Spleen (tissue), 11 donors: Measurements from ENCODE around the gene CRYM. TPM values are rescaled to one million over a fixed set of nuclear protein-coding genes. Genes with fewer than 3 reads are reported as not detected.

Source experiments
- DNase-seq: peaks from one replicate; pipeline ENCODE4 v3.0.0-alpha.2; 2020
- H3K27ac ChIP-seq, 8 donors: fragments of 200-600 bp; sonication (generic) in 7 of 8; 1 replicate in 4 of 8; 2 replicates in 4 of 8; pipeline versions ENCODE4 v1.5.0 to v1.8.0; 2016 to 2021; ENCODE audit warnings: inconsistent platforms in 4 of 8, mild to moderate bottlenecking in 4 of 8, moderate library complexity in 1 of 8
- H3K27me3 ChIP-seq, 7 donors: fragments of 200-600 bp; sonication (generic) in 6 of 7; replicated peaks in 1 of 7; 1 replicate in 4 of 7; 2 replicates in 3 of 7; pipeline versions ENCODE4 v1.5.0 to v1.8.0; 2016 to 2021; ENCODE audit warnings: inconsistent platforms in 3 of 7, mild to moderate bottlenecking in 1 of 7
- H3K36me3 ChIP-seq, 6 donors: fragments of 200-600 bp; sonication (generic) in 5 of 6; 1 replicate in 4 of 6; 2 replicates in 2 of 6; pipeline versions ENCODE4 v1.5.0 to v1.8.0; 2016 to 2021; ENCODE audit warnings: inconsistent platforms in 2 of 6
- H3K4me1 ChIP-seq, 6 donors: fragments of 200-600 bp; sonication (generic) in 5 of 6; 1 replicate in 3 of 6; 2 replicates in 3 of 6; pipeline versions ENCODE4 v1.5.0 to v1.8.0; 2016 to 2021; ENCODE audit warnings: inconsistent platforms in 3 of 6
- H3K4me3 ChIP-seq, 8 donors: fragments of 200-600 bp; sonication (generic) in 7 of 8; 1 replicate in 4 of 8; 2 replicates in 4 of 8; pipeline versions ENCODE4 v1.5.0 to v1.8.0; 2016 to 2021; ENCODE audit warnings: inconsistent platforms in 4 of 8, mild to moderate bottlenecking in 4 of 8, moderate library complexity in 2 of 8
- H3K9me3 ChIP-seq, 8 donors: fragments of 200-600 bp; sonication (generic) in 7 of 8; 1 replicate in 4 of 8; 2 replicates in 4 of 8; pipeline versions ENCODE4 v1.5.0 to v1.8.0; 2016 to 2021; ENCODE audit warnings: inconsistent platforms in 4 of 8
- CTCF ChIP-seq, 11 experiments: fragments of 200-600 bp in 7 of 11; fragments of 450-650 bp in 4 of 11; sonication (generic) in 4 of 11; IDR thresholded peaks in 8 of 11; conservative IDR thresholded peaks in 3 of 11; 1 replicate in 7 of 11; 2 replicates in 4 of 11; pipeline versions ENCODE4 v1.4.0 to v1.8.0; 2016 to 2021; ENCODE audit warnings: antibody characterized with exemption in 11 of 11, inconsistent platforms in 4 of 11, mild to moderate bottlenecking in 1 of 11
- POLR2A ChIP-seq, 3 donors: fragments of 450-650 bp; IDR thresholded peaks; one replicate each; pipeline ENCODE4 v1.5.1; 2017; ENCODE audit warnings: antibody characterized with exemption in 3 of 3, mild to moderate bottlenecking in 1 of 3
- POLR2AphosphoS5 ChIP-seq, 3 donors: sonication (generic); formaldehyde crosslinking; IDR thresholded peaks; one replicate each; pipeline ENCODE4 v1.5.1; 2017; ENCODE audit warnings: antibody characterized with exemption in 3 of 3
- WGBS, 5 donors: extraction: QIAGEN DNeasy Blood & Tissue Kit in 3 of 5; methylation state at CpG; one replicate each; pipeline versions ENCODE4 v1.1.5 to v1.1.7; 2013 to 2018; 5-methylcytosine and 5-hydroxymethylcytosine counted together
- intact Hi-C: fragments of 100-400 bp; cut with DNase I; formaldehyde crosslinking; loops from one replicate; pipeline ENCODE4 v1.15.0; 2023; ENCODE audit warnings: low total_unique reads
- polyA plus RNA-seq, 3 donors: library from polyadenylated mRNA; stranded (reverse); fragments of 200-250 nt; gene quantifications; one replicate each; pipeline ENCODE4 v1.2.1, GENCODE V29; 2013
- total RNA-seq, 7 donors: library from RNA; depleted of rRNA in 3 of 7; stranded (reverse); fragments of >200 nt in 3 of 7; fragmentation: NEBNext Ultra II Directional in 4 of 7; extraction: Animal tissue kit (Norgen Biotek cat#: 25700) in 4 of 7; gene quantifications; one replicate each; pipeline versions ENCODE4 v1.1.0 to v1.2.1, GENCODE V29; 2016 to 2021
- donor health status: healthy with polysubstance abuse.
- donor health status: DM: no; HTN: no; CAD: no; lungs with moderate emphysema.
- donor health status: DM: no; HTN: no; CAD: no.
- donor health status: Bipolar disorder and iron deficiency.
- donor health status: healthy.
- donor health status: DM: no; HTN: no; CAD: no.
- donor health status: DM: yes; HTN: yes; CAD: no.

CRYM gene
- total and polyA plus RNA-seq, 10 donors, result 0.22 to 1.5 (median 0.50) TPM; not detected in 3

GRCh38 chr16:21235199-21235585 is 42.9 kb downstream of the CRYM start:
- Histone ChIP-seq H3K27ac (no peak overlapping the region), H3K36me3 (no peaks in the 10 kb centered on the region), H3K27me3 (peaks cover 0 to 20% (median 3%) of the 10 kb centered on the region in 7 donors), H3K4me1 (no peaks in the 10 kb centered on the region), H3K4me3 (no peak overlapping the region), H3K9me3 (no peaks in the 10 kb centered on the region)
- no peak for DNase-seq
- intact Hi-C loops, result no loop called here
- 69 to 82% (median 79%) methylated on average over 3 of the region's 3 CpGs for WGBS, 5 donors
- TF ChIP-seq POLR2AphosphoS5 (IDR thresholded peaks at IDR 0.05) (no peak), CTCF (IDR thresholded peaks at IDR 0.05 in 8 of 11, conservative IDR thresholded peaks at IDR 0.05 in 3 of 11) (no peak), POLR2A (IDR thresholded peaks at IDR 0.05) (no peak)

- Histone ChIP-seq H3K27ac (no peak within 1 kb of the TSS), H3K36me3 (no peaks in the 10 kb centered on the region), H3K27me3 (peaks cover 0 to 20% (median 3%) of the 10 kb centered on the region in 7 donors), H3K4me1 (no peaks in the 10 kb centered on the region), H3K4me3 (no peak within 1 kb of the TSS), H3K9me3 (no peaks in the 10 kb centered on the region)
- TF ChIP-seq POLR2A (IDR thresholded peaks at IDR 0.05) (no peak), POLR2AphosphoS5 (IDR thresholded peaks at IDR 0.05) (no peak), CTCF (IDR thresholded peaks at IDR 0.05 in 8 of 11, conservative IDR thresholded peaks at IDR 0.05 in 3 of 11) (no peak)
- WGBS, 5 donors, result 88 to 91% (median 89%) methylated on average over 11 of the region's 11 CpGs
- intact Hi-C loops, result no loop called here
- no peak for DNase-seq
Measured at GRCh38 chr16:21233521-21234150, 44.5 kb downstream of the CRYM start, which contains the start of gene ANKS4B. Gene ANKS4B (plus strand): TSS chr16:21233699. CDS start chr16:21233738, 39 bp downstream.

- 76 to 98% (median 94%) methylated on average over 1 of the region's 1 CpG for WGBS, 5 donors
- DNase-seq, result no peak
- no peak for TF ChIP-seq POLR2AphosphoS5 (IDR thresholded peaks at IDR 0.05)
- TF ChIP-seq POLR2A (IDR thresholded peaks at IDR 0.05), result no peak
- TF ChIP-seq CTCF (IDR thresholded peaks at IDR 0.05 in 8 of 11, conservative IDR thresholded peaks at IDR 0.05 in 3 of 11), result no peak
- intact Hi-C loops, result no loop called here
- Histone ChIP-seq H3K4me1 (no peaks in the 10 kb centered on the region), H3K9me3 (no peaks in the 10 kb centered on the region), H3K27me3 (peaks cover 0 to 20% (median 3%) of the 10 kb centered on the region in 7 donors), H3K27ac (no peak overlapping the region), H3K4me3 (no peak overlapping the region), H3K36me3 (no peaks in the 10 kb centered on the region)
Measured at GRCh38 chr16:21233045-21233520, 45.0 kb downstream of the CRYM start.

- no peaks in the 10 kb centered on the region for H3K36me3 ChIP-seq
- no peaks in the 10 kb centered on the region for H3K9me3 ChIP-seq
- no peak for DNase-seq
- peaks cover 0 to 22% (median 3%) of the 10 kb centered on the region in 7 donors for H3K27me3 ChIP-seq
- intact Hi-C loops, result no loop called here
- WGBS, 5 donors, result 22 to 71% (median 52%) methylated on average over 2 of the region's 2 CpGs
- H3K4me1 ChIP-seq, result no peaks in the 10 kb centered on the region
- H3K27ac ChIP-seq, result no peak overlapping the region
- TF ChIP-seq POLR2A (IDR thresholded peaks at IDR 0.05) (no peak), CTCF (IDR thresholded peaks at IDR 0.05 in 8 of 11, conservative IDR thresholded peaks at IDR 0.05 in 3 of 11) (no peak), POLR2AphosphoS5 (IDR thresholded peaks at IDR 0.05) (no peak)
- H3K4me3 ChIP-seq, result no peak overlapping the region
Measured at GRCh38 chr16:21228361-21228872, 49.7 kb downstream of the CRYM start.
